Fibroblast of villous mesenchyme (primary cell): ENCODE measurements around the gene HERC3. TPM values are rescaled to one million over a fixed set of nuclear protein-coding genes. Genes with fewer than 3 reads are reported as not detected.

Experiments used
- DNase-seq: peaks from one replicate; pipeline ENCODE4 v3.0.0-alpha.2; 2010; ENCODE audit warnings: low read depth
- H3K4me3 ChIP-seq: 2 replicates; pipeline ENCODE4 v1.5.1; 2011; ENCODE audit warnings: low read depth, mild to moderate bottlenecking, low read length
- total RNA-seq: library from RNA; depleted of rRNA; stranded (reverse); fragments of >200 nt; gene quantifications from 2 replicates; pipeline ENCODE4 v1.2.3, GENCODE V29; 2012
- TF ChIP-seq, protein P1 (sequence below): IDR thresholded peaks from 2 replicates; pipeline ENCODE4 v1.5.1; 2012; ENCODE audit warnings: low read depth, mild to moderate bottlenecking, low read length; ENCODE audit not compliant: insufficient read depth

Gene HERC3
- total RNA-seq, 1 donor = 28.5 TPM

- TF ChIP-seq, protein P1, sequence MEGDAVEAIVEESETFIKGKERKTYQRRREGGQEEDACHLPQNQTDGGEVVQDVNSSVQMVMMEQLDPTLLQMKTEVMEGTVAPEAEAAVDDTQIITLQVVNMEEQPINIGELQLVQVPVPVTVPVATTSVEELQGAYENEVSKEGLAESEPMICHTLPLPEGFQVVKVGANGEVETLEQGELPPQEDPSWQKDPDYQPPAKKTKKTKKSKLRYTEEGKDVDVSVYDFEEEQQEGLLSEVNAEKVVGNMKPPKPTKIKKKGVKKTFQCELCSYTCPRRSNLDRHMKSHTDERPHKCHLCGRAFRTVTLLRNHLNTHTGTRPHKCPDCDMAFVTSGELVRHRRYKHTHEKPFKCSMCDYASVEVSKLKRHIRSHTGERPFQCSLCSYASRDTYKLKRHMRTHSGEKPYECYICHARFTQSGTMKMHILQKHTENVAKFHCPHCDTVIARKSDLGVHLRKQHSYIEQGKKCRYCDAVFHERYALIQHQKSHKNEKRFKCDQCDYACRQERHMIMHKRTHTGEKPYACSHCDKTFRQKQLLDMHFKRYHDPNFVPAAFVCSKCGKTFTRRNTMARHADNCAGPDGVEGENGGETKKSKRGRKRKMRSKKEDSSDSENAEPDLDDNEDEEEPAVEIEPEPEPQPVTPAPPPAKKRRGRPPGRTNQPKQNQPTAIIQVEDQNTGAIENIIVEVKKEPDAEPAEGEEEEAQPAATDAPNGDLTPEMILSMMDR = no peak
- DNase-seq = no peak
- H3K4me3 ChIP-seq = no peak overlapping the region
Measured at GRCh38 chr4:88745581-88746163, 153.4 kb downstream of the HERC3 start.

DNA sequence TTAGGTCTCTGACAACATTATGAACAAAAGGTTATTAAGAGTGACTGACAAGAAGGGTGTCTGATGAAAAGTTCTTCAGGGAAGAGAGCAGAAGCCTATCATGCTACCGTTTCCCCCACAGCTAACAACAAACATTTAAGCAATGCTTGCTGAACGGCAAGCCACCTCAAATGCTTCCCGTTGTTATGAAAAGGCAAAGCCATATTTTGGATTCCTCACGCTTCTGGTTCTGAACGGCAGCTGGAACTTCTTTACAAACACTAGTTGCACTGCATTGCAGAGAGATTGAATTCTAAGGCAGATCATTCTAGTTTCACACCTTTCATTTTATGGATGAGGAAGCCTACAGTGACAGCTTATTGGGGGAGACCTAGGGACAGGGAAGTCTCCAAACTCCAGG lies 153.9 kb downstream of the HERC3 start:
- no peak for DNase-seq
- TF ChIP-seq, protein P1 = no peak
- no peak overlapping the region for H3K4me3 ChIP-seq

GRCh38 chr4:88747351-88747750 lies 155.1 kb downstream of the HERC3 start:
- TF ChIP-seq, protein P1 = no peak
- no peak overlapping the region for H3K4me3 ChIP-seq
- no peak for DNase-seq

DNA sequence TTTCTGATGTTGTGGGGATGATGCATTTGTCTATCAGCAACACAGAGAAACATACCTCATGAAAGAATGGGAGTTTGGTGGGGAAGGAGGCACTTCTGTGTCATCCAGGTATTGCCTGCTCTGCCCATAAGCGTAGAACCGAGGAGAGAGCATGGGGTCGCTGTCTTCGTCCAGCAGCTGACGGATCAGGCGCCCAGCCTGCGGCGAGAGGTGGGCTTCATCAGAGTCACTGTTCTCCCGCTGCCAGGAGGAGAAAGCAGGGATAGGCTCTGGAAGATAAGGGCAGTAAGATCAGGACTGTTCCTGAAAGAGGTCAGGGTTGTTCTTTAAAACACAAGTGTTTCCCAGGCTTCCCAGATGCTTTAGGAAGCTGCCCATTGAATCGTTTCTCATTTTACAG lies 158.1 kb downstream of the HERC3 start:
- DNase-seq = no peak
- TF ChIP-seq, protein P1 = no peak

GRCh38 chr4:88751258-88752075 lies 159.2 kb downstream of the HERC3 start:
- DNase-seq = no peak
- H3K4me3 ChIP-seq = no peak overlapping the region
- TF ChIP-seq, protein P1 = no peak

More for the DNA sequence above, 158.1 kb downstream of the HERC3 start:
- H3K4me3 ChIP-seq = no peak overlapping the region

DNA sequence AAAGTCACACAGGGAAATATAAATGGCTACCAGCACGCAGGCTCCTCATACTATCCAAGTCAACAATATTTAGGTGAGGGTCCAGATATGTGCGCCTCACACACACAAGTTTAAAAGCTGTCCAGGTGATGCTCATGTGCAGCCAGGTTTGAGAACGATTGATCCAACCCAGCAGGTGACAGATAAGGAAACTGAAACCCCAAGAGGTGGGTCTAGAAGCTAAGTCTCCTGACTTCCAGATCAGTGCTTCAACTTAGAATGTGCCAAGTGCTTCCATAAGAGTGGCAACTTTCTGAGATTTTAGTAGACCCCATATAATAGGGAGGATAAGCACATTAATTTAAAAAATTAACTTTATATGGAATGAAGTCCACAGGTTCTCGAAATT lies 159.8 kb downstream of the HERC3 start:
- TF ChIP-seq, protein P1 = no peak
- no peak for DNase-seq

More for the DNA sequence above, 159.8 kb downstream of the HERC3 start:
- no peak overlapping the region for H3K4me3 ChIP-seq
